Activated naive CD4-positive, alpha-beta T cell treated with anti-CD3 and anti-CD28 coated beads, Interleukin-2, amount 50 U/mL, for 16 hours (primary cell): ENCODE results near the gene EBF3.

ENCODE experiments used
- DNase-seq: peaks from one replicate; pipeline ENCODE4 v3.0.0-alpha.2; 2020

Gene EBF3

DNA sequence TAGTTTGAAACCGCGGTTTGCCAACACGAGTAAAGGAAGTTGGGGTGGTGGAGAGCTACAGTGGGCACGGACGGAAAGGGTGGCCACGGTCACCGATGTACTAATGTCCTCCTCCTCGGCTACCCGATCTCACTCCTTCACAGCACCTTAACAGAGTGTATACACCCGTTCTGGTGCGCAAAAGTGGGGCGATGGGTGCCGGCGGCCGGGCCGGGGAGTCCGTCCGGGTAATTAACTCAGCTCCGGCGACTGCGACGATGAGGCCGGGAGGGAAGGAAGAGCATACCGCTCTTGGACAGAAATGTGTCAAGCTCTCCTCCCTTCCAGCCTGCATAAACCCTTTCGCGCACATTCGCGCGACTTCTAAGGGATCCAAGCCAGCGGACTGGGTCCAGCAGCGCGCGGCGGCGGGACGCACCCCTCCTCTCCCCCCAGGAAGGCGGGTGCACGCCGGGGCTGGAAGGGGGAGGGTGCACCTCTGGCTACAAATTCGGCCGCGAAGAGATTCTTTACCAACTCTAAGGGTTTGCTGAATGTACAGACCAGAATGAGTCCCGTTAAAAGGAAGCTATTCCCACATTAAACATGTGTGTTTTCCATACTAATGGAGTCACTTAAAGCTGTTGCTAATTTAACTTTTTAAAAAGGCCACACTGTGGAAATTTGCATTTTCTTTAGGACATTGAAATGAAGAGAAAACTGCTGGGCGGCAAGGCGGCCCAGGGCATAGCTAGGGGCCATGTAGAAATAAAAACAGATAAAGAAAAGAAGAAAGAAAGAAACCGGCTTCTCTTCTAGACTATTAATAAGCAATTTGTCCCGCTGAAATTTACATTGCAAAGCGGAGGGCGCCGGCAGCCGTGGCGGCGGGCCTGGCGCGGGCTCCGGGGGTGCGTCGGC is 6.6 kb upstream of the EBF3 start:
- no peak for DNase-seq

DNA sequence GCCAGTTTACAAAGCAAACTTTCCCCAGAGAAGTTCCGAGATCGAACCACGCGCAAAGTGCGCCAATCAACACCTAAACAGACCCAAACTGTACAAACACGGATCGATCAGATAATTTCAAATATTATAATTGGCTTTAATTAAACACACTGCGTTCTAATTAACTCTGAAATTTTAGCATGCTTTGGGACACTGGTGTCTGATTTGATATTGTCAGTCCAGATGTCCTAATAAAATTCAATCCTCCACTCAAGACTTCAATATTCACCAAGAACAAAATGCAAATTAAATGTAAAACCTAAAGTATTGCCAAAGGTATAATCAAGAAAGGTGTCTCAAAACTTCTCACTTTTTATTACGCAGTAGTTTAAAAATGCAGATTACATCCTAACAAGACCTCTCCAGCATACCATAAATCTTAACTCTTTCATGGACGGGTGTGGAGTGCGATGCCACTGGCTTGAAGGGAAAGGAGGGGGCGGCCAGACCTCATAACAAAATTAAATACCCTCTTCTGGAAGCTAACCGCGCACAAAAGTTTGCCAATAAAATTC is 5.9 kb upstream of the EBF3 start:
- no peak for DNase-seq

DNA sequence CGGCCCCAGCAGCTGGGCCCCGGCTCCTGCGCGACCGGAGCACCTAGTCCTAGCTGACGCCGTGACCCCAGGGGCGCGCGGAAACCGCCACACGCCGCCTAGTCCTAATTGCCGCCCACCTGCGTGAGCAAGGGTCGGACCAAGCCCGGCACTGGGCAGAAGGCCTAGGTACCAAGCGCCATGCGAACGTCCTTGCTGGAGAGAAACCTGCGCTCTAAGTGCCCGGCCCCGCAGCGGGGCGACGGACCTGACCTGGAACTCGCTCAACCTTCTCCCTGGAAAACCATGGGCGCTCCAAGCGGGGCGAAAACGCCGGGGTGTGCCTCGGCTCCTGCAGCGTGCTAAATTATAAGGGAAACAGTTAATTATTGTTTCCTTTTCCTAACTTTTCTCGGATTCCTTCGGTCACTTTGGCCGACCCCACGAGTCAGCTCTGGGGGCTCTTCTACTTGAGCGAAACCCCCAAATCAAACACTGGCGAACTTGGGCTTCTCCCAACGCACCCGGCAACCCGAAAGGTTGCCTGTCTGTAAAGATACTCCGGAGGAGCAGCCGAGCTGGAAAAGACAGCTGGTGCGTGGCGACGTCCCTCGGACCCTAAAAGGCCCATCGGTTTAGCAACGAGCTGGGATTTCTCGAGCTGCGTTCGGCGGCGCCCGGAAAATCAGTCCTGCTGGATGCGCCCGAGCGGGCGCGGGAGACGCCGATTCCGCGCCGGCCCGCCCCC is 5.3 kb upstream of the EBF3 start:
- DNase-seq, result no peak

DNA sequence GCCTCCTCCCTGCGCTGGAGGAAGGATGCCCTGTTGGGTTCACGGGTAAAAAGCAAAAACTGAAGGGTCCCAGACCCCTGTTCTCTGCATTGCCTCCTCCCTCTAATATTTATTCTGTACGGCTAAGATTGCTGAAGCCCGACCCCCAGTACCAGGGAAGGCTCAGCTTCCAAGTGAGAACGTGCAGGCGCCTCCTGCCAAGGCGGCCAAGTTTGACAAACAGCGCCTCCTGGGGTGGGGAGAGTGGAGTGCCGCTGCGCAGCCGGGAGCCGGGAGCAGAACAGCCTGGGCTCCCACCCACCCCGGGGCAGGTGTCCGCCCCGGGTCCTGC is 4.7 kb upstream of the EBF3 start:
- no peak for DNase-seq

DNA sequence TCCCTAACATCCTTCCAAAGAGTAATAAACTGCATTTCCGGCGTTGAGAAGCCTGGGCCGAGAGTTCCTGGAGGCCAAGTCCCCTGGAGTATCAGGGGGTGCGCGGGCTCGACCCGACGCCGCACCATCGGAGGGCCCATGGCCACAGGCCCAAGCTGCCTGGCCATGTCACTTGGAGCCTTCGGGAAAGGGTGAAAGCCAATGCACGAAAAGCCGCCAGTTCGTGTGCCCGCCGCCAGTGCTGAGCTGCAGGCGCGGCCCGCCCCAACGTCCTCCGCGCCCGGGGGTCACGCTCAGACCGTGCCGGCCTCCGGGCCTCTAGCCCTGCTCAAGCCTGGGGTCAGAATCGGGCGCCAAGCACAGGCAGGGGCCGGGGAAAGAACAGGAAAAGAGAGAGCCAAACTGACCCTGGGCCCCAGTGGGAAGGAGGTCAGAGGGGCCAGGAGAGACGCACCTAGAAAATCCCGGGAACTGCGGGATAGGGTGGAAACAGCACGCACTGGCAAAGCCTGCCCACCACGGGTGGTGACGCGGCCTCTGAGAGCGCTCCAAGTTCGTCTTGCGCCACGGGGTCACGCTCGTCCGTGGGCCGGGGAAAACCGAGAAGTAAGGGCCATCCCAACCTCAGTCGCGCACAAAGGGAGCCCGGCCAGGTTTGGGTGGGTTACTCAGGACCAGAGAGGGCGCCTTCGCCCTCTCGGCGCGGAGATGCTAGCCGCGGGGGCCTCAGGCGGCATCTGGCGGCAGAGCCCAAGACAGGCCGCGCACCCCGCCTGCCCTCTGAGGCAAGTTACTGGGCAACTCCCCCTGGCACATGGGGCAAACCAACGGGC is 4.2 kb upstream of the EBF3 start:
- DNase-seq, result no peak

DNA sequence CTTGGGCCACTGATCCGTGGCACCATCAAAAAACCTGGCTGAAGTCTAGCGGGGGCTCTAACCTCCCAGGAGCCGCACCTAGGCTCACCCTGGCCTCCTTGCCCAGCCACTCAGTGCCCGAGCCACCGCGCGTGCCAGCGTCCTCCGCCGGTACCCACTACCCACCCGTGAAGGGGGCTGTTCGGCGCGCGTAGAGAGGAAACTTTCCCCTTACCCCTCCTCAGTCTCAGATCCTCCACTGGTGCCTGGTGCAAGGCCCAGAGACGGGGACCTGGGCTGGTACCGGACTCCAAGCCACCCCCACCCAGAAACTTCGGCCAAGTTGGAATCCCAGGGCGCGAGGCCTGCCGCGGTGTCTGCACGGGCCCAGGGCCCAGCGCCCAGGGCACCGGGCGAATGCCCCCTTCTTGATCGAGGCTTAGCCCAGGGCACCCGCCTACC is 3.5 kb upstream of the EBF3 start:
- no peak for DNase-seq

DNA sequence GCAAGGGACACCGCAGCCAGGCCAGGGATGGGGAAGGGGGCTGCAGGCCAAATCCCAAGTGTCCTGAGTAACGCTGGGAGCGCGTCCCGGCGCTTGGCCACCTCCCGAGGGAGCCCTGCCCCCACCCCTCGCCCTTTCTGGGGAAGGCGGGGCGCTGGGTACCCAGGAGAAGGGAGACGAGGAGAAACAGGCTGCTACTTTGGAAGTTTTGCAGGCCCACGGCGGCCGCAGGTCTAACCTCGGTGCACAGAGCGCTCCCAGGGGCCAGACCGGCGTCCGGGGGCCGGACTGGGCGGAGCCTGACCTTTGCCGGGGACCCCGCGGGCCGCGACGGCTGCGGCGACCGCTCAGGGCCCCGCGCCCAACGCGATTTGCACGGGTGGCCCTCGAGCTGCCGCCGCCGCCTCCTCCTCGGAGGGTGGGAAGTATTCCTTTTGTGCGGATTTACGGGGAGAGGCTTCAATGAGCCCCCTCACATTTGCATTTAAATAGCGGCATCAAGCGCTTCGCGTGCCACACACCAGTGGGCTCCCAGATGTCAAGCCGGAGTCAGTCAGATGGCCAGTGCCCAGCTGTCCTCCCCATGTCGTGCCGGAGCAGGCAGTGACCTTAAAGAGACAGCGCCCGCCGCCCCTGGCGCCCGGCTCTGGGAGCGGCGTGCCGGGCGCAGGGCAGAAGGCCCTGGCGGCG is 3.0 kb upstream of the EBF3 start:
- no peak for DNase-seq

DNA sequence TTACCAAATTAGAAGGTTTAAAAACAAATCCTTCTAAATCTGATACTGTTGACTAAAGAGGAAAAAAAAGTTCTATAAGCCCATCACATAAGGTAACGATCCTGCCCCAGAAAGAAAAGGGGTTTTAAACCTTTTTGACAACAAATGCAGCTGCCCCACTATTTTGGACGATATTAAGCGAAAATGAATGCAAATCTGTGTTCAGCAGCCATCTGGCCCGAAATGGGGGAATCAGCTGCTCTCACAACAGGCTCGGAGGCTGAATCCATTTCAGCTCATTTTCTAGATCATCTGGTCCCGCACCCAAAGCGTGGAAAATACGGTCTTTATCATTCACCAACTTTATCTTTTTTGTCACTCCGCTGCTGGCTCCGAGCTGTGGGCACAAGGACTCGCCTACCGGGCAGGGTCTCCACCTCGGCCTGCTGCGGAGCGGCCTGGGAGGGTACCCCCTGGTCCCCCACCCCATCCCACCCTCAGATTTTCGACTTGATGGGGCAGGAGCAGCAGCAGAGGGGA is 2.4 kb upstream of the EBF3 start:
- DNase-seq, result no peak

DNA sequence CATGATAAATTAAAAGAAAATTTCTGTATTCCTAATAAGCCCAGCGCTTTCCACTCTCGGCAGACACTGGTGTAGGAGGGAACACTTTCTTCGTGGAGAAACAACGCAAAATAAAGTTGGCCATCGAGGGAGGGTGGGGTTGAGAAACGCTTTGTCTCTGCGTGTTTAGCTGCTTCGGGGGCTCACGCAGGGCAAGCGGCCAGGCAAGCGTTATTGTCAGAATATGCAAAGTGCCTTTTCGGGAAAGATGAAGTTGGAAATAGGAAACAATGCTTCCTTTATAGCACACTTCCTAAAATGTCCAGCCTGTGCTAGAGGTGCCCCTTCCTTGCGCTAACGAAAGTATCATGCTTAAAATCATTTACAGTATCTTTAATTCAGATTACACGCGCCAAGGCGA is 1.9 kb upstream of the EBF3 start:
- DNase-seq, result no peak

DNA sequence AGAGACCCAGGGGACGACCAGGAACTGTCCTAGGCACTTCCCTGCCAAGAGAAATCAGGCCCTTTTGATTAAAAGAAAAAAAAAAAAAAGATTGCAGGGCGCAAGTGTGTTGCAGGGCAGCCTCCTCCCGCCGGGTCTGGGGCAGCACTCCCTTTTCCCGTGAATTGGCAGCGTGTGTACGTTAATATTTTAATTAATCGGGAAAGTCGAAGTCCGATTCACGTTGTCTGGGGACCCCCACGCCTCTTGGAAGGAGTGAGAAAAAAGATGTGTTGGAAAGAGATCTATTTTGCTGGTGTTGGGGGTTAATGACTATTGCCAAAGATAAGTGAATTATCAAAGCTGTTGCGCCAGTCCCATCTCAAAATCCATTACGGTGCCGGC is 1.3 kb upstream of the EBF3 start:
- DNase-seq, result no peak

DNA sequence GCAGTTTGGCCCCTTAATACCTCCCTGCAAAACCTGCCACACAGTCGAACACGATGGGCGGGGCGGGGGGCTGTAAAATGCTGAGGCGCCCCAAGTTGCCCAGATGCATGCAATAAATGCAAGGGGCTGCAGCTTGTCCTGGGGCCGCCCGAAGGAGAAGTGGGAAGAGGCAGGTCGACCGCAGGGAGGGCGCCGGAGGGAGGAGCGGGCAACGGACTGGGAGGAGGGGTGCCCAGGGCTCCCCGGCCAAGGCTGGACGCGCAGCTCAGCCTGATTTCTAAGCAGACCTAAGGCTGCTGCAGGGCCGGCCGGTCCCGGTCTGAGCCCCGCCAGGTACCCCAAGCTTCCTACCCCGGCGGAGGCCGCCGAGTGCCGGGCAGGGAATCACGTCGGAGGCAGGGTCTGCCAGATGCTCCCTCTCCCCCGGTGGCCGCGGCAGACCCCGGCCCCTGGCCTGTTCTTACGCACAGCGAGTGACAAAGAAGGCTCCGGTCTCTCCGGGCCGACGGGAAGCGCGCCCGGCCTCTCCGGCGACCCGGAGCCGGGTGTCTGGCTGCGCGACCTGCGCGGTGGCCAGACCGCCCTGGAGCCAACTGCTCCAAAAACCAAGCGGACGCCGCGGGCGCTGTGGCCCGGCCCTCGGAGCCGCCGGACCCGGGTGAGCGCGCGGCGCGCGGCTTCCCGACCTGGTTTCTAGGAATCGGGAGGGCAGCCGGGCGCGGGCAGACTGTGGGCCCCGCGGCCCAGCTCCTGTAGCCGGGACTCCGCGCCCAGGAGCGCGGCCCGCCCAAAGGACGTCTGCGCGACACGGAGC is 744 bp upstream of the EBF3 start:
- DNase-seq, result no peak

DNA sequence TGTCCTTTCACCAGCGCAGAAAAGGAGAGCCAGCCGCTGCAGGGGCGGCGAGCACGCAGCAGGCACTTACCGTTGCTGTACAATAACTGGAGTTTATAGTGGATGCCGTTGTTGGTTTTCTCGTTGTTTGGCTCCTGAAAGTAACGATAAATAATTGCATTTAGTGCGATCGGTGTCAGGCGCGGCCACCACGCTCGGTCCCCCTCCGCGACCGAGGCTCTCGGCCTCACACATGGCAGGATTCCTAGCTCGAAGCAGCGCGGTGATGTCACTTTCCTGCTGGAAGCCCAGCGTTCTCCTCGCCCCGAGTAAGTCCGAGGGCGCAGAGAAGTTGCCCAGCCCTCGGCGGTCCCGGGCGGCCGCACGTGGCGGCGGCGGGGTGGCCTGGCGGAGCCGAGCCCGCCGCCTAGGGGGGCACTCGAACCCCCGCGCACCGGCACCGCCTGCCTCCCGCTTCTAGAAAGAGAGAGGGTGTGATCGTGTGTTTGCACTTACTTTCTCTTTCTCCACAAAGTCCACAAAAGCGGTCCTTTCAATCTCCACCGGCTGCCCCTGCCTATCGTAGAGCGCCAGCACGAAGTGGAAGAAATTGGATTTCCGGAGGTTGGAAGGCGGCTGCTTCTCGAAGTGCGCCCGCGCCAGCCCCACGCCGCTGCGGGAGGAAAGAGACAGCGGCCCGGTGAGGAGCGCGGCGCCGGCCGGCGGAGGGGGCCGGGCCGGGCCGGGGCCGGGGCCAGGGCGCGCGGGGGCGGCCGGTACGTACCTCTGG is 1.0 kb downstream of the EBF3 start:
- no peak for DNase-seq

DNA sequence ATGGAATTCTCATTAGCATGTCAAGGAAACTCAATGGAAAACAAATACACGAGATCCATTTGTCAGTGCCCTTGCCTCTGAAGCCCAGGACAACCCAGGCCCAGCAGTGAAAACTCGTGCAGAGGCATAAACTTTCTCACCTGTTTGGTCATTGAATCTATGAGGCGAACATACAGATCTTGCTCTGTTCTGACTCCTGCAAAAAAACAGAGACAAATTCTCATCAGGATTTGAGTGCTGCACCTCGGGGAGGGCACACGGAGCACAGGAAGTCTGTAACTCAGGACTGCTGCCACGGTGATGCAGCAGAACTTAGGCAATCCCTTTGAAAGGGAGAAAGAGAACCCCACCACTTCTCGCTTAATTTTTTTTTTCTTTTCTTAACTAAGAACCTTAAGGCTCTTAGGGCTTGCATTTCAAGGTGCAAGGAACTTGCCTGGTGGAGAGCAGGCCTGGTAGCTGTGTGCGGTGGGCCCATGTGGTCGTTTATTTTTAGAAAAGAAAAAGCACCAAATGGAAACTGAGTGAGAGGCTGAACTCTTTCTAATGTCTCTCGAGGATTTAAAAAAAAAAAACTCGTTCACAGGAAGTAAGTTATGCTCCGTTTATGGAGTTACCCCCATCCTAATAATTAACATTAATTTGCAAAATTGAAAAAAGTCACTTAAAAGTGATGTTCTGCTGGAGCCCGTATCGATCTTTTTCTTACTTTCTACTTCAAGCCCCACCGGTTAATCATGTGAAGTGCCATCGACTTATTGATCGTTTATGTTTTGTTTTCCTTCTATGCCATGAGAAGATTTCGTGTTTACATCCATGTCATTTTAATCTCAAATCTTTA is 1.8 kb downstream of the EBF3 start:
- no peak for DNase-seq

DNA sequence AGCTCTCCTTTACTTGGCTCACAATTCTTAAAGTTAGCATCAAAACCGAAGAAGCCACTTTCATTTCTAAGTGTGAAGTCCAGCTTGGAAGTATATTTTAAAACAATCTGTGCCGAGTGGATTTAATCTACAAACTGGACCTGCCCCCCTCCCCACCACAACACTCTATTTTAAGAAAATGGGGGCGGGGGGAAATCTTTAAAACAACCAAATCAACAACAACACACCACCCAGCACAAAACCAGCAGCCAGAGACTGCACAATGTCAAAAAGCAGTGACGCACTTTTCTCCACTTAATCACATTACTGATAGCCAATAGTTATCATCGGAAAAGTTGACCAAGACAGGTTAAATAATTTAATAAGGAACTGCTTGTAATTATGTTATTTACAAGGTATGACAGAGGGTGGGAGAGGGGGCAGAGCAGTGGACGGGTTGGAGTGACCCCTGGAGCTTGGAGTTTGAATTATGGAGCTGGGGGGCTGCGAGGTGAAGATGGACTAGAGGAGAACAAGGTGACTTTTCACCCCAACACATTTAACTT is 2.8 kb downstream of the EBF3 start:
- DNase-seq, result no peak

DNA sequence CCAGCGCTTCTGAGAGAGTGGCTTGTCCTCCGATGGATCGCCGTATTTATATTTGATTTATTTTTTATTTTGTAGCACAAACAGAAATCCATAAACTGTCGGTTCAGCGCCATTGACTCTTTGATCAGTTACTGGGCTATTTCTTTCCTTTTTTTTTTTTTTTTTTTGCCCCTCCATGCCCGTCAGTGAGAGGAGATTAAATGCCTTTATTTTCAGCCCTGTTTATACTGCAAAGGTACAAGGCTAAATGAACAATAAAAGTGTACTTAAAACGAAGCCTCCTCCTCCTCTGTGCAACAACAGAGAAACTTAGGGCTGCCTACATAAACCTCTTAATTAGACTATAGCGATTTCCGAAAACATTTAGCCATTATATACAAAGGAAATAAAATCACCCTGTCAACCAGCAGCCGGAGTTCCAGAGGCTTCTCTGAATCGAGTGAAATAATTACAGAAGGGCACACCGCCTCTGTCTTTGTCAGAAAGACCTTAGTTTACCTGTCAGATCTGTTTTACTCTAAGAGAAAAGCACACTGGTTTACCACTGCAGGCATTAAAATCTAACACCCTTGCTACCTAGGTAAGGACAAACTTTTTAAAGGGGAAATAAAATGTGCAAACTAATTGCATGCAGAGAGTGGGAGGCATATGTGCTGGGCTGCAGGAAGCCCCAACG is 3.5 kb downstream of the EBF3 start:
- no peak for DNase-seq

DNA sequence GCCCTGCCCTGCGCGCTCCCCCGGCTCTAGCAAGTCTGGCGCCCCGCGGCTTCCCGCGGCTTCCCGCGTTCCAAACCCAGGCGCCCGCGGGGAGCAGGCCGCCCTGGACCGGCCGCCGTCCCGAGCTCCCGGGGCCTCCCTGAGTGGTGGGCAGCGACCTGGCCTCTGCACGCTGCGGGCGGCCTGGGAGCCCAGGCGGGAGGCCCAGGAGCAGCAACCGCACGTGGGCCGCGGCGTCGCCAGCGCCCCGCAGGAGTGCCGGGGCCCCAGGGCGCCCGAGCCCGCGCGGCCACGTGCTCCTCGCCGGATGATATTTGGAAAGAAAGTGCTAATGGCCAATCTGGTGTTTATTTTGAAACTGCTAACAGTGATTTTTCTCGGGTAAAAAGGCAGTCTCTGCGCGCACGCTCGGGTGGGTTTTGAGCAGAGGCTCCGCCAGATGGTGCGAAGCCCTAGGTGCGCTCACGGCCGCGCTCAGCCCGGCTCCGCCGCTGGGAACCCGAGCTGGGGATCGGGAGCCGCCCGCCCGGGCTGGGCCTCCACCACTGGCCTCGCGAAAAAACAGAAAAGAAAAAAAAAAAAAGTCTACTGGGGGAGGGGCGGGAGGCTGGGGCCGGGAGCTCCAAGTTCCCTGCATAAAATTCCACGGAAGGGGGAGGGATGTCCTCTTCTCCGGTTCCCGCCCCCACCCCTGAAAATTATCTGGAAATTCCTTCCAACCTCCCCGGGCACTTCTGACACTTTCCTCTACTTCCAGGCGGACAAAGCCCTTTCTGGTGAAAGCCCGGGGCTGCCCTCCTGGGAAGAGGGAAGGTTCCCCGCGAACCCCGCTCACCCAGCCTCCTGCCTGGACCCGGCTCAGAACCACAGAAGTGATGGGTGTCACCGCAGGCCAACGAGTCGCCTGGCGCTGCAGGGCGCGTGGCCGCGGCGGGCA is 4.3 kb downstream of the EBF3 start:
- no peak for DNase-seq
